Cardiac muscle cell (in vitro differentiated cells and primary cell): ENCODE data around the gene RGL2. TPM values are rescaled to one million over a fixed set of nuclear protein-coding genes. Genes with fewer than 3 reads are reported as not detected.

ENCODE experiments used
- DNase-seq, 2 donors: peaks; one replicate each; pipeline versions ENCODE4 v3.0.0 to v3.0.0-alpha.2; 2010 to 2017; ENCODE audit warnings: low read depth in 1 of 2, low spot score in 1 of 2
- H3K27ac ChIP-seq: fragments of 200-600 bp; sonication (generic); 2 replicates; pipeline ENCODE4 v1.5.1; 2016
- H3K27me3 ChIP-seq: fragments of 200-600 bp; sonication (generic); 2 replicates; pipeline ENCODE4 v1.6.0; 2016; ENCODE audit warnings: control low read depth
- H3K36me3 ChIP-seq: fragments of 200-600 bp; sonication (generic); 2 replicates; pipeline ENCODE4 v1.5.1; 2016; ENCODE audit warnings: control low read depth
- H3K4me1 ChIP-seq: fragments of 200-600 bp; sonication (generic); 2 replicates; pipeline ENCODE4 v1.8.1; 2017; ENCODE audit warnings: low read depth, mild to moderate bottlenecking, mixed run types
- H3K4me3 ChIP-seq: fragments of 200-600 bp; sonication (generic); 2 replicates; pipeline ENCODE4 v1.5.1; 2016; ENCODE audit warnings: mild to moderate bottlenecking
- H3K9me3 ChIP-seq: fragments of 200-600 bp; sonication (generic); 2 replicates; pipeline ENCODE4 v1.5.1; 2017; ENCODE audit warnings: low read depth, mild to moderate bottlenecking, control low read depth
- CTCF ChIP-seq: IDR thresholded peaks from 2 replicates; pipeline ENCODE4 v1.5.1; 2012; ENCODE audit warnings: low read depth, mild to moderate bottlenecking, low read length
- polyA plus RNA-seq: library from polyadenylated mRNA; unstranded; fragments of >200 nt; fragmentation: Nextera tagmentation; extraction: Ambion mirVana; gene quantifications from 2 replicates; pipeline ENCODE4 v1.2.1, GENCODE V29; 2016
- total RNA-seq: library from RNA; depleted of rRNA; stranded (reverse); fragments of >200 nt; gene quantifications from 2 replicates; pipeline ENCODE4 v1.2.3, GENCODE V29; 2016

RGL2 gene
- total and polyA plus RNA-seq, 2 experiments from 2014 or later = 86.1 to 89.8 TPM

- no peak for DNase-seq
- Histone ChIP-seq H3K9me3 (no peaks in the 10 kb centered on the region), H3K27me3 (no peaks in the 10 kb centered on the region), H3K4me3 (no peak overlapping the region), H3K36me3 (no peaks in the 10 kb centered on the region), H3K4me1 (no peaks in the 10 kb centered on the region), H3K27ac (no peak overlapping the region)
- TF ChIP-seq CTCF = no peak
Measured at GRCh38 chr6:33339193-33339592, 40.5 kb upstream of the RGL2 start.

GRCh38 chr6:33336495-33336894 lies 37.8 kb upstream of the RGL2 start:
- no peak overlapping the region for H3K27ac ChIP-seq
- no peak overlapping the region for H3K4me3 ChIP-seq
- no peak for TF ChIP-seq CTCF
- H3K27me3 ChIP-seq = no peaks in the 10 kb centered on the region
- no peaks in the 10 kb centered on the region for H3K9me3 ChIP-seq
- H3K36me3 ChIP-seq = no peaks in the 10 kb centered on the region
- DNase-seq = no peak
- H3K4me1 ChIP-seq = no peaks in the 10 kb centered on the region

GRCh38 chr6:33335916-33336315 lies 37.2 kb upstream of the RGL2 start:
- no peak overlapping the region for H3K4me3 ChIP-seq
- H3K27ac ChIP-seq = no peak overlapping the region
- H3K9me3 ChIP-seq = no peaks in the 10 kb centered on the region
- DNase-seq = no peak
- no peaks in the 10 kb centered on the region for H3K36me3 ChIP-seq
- no peaks in the 10 kb centered on the region for H3K27me3 ChIP-seq
- no peak for TF ChIP-seq CTCF
- H3K4me1 ChIP-seq = no peaks in the 10 kb centered on the region

- H3K27me3 ChIP-seq = no peaks in the 10 kb centered on the region
- no peak overlapping the region for H3K27ac ChIP-seq
- H3K36me3 ChIP-seq = no peaks in the 10 kb centered on the region
- H3K4me1 ChIP-seq = no peaks in the 10 kb centered on the region
- no peaks in the 10 kb centered on the region for H3K9me3 ChIP-seq
- H3K4me3 ChIP-seq = no peak overlapping the region
- TF ChIP-seq CTCF = no peak
- DNase-seq = no peak
Measured at GRCh38 chr6:33333666-33334065, 34.9 kb upstream of the RGL2 start.

GRCh38 chr6:33330736-33331135 lies 32.0 kb upstream of the RGL2 start:
- no peaks in the 10 kb centered on the region for H3K27me3 ChIP-seq
- H3K36me3 ChIP-seq = no peaks in the 10 kb centered on the region
- no peaks in the 10 kb centered on the region for H3K9me3 ChIP-seq
- no peak overlapping the region for H3K27ac ChIP-seq
- no peak for DNase-seq
- H3K4me1 ChIP-seq = no peaks in the 10 kb centered on the region
- no peak for TF ChIP-seq CTCF
- H3K4me3 ChIP-seq = no peak overlapping the region

GRCh38 chr6:33329058-33329457 lies 30.3 kb upstream of the RGL2 start:
- no peak overlapping the region for H3K27ac ChIP-seq
- TF ChIP-seq CTCF = no peak
- no peaks in the 10 kb centered on the region for H3K4me1 ChIP-seq
- no peak for DNase-seq
- no peaks in the 10 kb centered on the region for H3K9me3 ChIP-seq
- H3K36me3 ChIP-seq = no peaks in the 10 kb centered on the region
- no peaks in the 10 kb centered on the region for H3K27me3 ChIP-seq
- no peak overlapping the region for H3K4me3 ChIP-seq
